Suppressor macrophage treated with lipopolysaccharide for 4 hours (primary cell): Measurements from ENCODE around the gene ZNF773.
"Not testable (repeated sequence)": the region's sequence is repeated elsewhere in the genome, so short reads cannot be mapped to it uniquely, and the experiment has no call there.

ENCODE experiments used
- DNase-seq: peaks from one replicate; pipeline ENCODE4 v3.0.0-alpha.2; 2020

ZNF773 gene

DNA sequence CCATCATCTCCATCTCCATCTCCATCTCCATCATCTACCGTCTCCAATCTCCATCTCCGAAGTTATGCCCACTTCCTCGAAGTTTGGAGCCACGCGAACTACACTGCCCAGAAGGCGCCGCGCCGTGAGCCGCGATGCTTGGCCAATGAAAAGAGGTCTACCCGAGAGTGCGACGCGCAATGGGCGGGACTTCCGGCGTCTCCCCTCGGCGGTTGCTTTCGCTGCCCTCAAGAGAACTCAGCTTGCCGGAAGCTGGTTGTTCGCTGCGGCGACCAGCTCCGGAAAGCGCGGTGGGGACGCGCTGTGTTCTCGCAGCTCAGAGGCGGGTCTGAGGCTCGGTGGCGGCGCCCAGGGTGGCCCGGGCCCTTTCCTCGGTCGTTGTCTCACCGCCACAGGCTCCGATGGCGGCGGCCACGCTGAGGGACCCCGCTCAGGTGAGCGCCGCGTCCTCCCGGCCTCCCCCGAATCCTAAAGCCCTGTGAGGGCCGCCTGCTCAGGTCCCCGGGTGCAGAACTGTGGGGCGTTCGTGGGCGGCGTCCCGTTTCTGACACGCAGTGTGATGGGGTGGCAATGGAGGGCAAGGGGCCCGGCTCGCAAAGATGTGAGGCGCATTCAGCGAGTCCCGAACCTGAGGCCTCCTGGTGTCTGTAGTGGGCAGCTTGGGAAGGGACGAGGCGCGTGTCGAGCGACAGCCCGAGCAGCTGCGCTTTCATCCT is at the start of gene ZNF773:
Gene ZNF773, plus strand, starts transcription at position 259 of the 716 bp plus-strand sequence. Its CDS starts 143 bp downstream, at position 402.
- peak; percentile 97 for DNase-seq

DNA sequence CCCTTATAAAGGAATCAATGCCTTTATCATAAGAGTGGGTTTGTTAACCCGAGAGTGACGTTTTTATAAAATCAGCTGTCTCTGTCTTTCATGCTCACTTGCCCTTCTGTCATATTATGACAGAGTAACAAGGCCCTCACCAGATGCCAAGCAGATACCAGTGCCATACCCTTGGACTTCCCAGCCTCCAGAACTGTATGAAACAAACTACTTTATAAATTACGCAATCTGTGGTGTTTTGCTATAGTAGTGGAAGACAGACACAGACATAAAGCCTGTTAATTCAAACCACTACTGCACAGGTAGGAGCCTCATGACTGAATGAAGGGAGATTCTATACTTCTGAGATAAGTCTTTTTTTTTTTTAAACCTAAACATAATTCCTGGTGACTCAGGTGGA is 47.4 kb upstream of the ZNF773 start:
- DNase-seq: no peak

DNA sequence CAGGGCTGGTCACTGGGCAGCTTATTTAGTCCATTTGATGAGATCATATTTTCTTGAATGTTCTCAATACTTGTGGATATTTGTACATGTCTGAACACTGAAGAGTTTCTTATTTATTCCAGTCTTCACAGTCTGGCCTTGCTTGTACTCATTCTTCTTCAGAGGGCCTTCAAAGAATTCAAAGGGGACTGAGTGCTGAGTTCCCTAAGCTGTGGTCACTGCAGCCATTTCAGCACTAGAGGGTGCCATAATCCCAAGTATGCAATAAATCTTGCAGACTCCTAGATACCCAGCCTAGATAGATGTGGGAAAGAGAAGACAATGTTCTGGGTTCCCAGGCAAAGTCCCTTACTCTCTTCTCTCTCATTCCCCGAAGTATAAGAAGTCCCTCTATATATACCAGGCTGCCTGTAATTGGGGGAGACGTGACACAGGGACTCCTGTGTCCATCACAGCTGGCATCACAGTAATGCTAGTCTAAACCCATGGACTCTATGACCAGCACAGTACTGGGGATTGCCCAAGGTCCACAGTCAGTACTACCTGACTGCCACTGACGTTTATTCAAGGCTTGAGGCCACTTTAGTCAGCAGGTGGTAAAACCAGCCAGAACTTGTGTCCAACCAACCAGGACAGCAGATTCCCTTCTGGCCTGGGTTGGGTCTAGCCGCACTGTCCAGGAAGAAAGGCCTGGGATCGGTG is 33.9 kb upstream of the ZNF773 start:
- DNase-seq: peak; percentile 29

DNA sequence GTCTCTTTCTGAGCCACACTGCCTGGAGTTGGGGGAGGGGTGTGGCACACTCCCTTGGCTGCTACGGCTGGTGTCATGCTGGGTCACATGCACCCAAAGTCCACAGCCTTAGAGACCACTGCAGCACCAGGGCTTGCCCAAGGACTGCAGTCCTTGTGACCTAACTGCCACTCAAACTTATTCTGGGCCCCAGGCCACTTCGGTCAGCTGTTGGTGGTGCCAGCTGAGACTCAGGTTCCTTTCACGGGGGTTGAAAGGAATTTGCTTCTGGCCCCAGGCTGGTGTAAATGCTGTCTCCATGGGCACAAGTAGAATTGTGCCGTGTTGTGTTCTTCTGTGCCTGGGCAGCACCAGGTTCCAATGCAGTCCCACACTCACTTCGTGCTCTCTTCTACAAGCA is 33.2 kb upstream of the ZNF773 start:
- no peak for DNase-seq

DNA sequence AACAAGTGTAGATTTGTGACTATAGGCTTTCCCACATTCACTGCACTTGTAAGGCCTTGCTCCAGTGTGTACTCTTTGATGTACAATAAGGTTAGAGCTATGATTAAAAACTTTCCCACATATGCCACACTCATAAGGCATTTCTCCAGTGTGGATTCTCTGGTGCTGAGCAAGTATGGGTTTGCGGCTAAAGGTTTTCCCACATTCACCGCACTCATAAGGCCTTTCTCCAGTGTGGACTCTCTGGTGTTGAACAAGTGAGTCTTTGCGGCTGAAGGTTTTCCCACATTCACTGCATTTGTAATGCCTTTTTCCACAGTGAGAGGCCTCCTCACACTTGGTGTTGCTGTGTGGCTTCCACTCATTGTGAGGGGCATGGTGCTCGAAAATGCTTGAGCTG is 26.1 kb upstream of the ZNF773 start:
- DNase-seq: no peak

DNA sequence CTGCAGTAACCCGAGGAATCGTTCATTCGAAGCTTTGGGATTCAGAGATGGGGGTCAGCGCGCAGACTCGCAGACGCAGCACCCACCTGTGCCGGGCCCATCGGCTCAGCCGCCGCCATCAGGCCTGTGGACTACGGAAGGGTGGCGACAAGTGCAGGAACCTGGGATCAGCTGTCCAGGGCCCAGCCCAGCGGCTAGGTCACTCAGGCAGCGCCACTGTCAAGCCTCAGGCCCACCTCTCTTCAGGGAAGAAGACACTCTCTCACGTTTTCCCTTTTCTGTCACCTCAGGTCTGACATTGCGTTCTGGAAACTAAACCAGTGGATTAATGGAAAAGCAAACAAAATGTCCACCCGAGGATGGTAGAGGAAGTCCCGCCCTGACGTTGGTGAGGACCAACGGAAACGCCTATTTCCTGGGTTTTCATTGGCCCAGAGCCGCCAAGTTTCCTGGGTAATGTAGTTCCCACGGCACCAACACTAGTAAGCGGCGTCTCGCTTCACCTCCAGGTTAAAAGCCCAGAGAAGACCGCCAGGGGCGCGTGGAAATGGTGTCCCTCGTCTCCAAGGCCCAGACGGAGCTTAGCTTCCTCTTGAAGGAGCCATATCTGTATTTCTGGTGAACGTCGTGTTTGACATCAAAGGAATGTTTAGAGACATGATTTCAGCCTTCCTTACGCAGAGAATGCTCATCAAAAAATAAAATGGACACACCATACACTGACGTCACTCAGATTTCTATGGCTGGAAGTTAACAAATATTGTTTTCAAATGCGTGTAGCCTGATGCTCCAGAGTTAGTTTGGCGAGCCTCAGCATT is 22.3 kb upstream of the ZNF773 start, which contains the start of gene ZNF772:
Gene ZNF772, minus strand, starts transcription at position 376 of the 818 bp plus-strand sequence. Its CDS starts 257 bp downstream, at position 119.
- DNase-seq: peak; percentile 92

DNA sequence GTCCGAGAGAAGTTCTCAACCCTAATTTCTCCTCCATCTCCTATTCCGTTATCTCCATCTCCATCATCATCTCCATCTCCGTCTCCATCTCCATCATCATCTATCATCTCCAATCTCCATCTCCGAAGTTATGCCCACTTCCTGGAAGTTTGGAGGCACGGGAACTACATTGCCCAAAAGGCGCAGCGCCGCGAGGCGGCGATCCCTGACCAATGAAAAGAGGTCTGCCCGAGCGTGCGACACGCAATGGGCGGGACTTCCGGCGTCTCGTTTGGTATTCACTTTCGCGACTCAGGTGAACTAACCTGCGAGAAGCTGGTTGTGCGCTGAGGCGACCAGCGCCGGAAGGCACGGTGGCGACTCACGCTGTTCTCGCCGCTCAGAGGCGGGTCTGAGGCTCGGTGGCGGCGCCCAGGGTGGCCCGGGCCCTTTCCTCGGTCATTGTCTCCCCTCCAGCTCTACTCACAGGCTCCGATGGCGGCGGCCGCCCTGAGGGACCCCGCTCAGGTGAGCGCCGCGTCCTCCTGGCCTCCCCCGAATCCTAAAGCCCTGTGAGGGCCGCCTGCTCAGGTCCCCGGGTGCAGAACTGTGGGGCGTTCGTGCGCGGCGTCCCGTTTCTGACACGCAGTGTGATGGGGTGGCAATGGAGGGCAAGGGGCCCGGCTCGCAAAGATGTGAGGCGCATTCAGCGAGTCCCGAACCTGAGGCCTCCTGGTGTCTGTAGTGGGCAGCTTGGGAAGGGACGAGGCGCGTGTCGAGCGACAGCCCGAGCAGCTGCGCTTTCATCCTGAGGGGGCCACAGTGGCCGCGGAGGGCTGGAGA is 12.1 kb upstream of the ZNF773 start, which contains the start of gene ZNF419:
Gene ZNF419, plus strand, starts transcription at position 274 of the 822 bp plus-strand sequence. Its CDS starts 201 bp downstream, at position 475.
- peak; percentile 89 for DNase-seq

DNA sequence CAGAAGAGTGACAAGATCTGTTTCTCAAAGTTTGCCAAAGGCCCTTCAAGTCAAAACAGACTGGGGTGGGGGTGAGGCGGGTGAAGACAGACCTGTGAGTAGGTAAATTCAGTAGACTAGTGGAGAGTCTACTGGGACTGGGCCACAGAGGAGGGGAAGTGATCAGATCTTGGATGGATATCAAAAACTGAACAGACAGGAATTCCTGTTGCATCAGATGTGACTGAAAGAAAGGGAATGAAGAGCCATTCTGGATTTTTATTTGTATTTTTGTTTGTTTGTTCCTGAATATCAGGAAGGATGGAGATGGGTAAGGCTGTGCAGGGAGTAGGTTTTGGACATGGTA is 11.5 kb upstream of the ZNF773 start:
- not testable (repeated sequence) for DNase-seq

DNA sequence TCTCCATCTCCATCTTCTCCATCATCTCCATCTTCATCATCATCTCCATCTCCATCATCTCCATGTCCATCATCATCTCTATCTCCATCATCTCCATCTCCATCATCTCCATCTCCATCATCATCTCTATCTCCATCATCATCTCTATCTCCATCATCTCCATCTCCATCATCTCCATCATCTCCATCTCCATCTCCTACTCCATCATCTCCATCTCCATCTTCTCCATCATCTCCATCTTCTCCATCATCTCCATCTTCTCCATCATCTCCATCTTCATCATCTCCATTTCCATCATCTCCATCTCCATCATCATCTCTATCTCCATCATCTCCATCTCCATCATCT is 432 bp upstream of the ZNF773 start:
- not testable (repeated sequence) for DNase-seq

DNA sequence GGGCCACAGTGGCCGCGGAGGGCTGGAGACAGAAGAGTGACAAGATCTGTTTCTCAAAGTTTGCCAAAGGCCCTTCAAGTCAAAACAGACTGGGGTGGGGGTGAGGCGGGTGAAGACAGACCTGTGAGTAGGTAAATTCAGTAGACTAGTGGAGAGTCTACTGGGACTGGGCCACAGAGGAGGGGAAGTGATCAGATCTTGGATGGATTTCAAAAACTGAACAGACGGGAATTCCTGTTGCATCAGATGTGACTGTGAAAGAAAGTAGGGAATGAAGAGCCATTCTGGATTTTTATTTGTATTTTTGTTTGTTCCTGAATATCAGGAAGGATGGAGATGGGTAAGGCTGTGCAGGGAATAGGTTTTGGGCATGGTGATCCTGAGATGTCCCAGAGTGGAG is 662 bp downstream of the ZNF773 start:
- peak; percentile 4 for DNase-seq

DNA sequence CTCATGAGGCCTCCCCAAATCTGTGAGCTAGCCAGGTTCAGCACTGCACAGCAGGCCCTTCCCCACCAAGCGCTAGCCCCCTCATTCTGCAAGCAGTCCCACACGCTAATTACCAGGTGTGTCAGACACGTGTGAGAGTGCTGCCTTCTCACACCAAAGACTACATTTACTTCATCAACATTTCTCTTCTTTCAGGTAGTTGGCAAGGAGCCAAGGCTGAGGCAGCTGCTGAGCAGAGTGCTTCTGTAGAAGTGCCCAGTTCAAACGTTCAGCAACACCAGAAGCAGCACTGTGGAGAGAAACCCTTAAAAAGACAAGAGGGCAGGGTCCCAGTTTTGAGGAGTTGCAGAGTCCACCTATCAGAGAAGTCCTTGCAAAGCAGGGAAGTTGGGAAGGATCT is 6.4 kb downstream of the ZNF773 start:
- no peak for DNase-seq

DNA sequence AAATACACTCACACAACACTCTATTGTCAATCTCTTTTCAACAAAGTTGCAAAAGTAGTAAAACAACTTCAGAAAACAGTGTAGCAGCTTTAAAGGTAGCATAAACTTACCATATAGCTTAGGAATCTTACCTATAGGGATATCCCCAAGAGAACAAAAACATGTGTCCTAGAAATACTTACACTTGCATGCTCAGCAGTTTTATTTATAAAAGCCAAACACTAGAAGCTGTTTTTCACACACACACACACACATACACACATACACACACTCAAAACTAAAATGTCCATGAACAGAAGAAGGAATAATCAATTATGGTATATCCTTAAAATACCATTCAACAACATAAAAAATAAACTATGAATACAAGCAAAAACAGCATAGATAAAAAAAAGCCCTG is 11.7 kb downstream of the ZNF773 start:
- DNase-seq: no peak

DNA sequence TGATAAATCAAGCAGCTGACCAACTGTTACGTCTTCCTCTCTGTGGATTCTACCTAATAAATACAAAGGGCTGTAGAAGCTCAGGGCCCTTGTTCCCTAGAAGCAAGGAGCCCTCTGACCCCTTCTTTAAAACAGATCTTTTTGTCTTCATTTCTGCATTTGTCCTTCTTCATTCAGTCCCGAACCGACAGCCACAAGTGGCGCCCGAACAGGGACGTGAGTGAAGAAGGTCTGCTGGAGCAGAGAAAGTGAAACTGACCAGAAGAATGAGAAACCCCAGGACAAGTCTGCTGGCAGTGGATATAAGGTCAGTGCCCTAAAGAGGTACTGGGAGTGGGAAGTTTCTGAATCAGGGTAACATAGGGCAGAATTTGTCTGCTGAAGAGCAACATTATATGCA is 13.1 kb downstream of the ZNF773 start:
- no peak for DNase-seq

DNA sequence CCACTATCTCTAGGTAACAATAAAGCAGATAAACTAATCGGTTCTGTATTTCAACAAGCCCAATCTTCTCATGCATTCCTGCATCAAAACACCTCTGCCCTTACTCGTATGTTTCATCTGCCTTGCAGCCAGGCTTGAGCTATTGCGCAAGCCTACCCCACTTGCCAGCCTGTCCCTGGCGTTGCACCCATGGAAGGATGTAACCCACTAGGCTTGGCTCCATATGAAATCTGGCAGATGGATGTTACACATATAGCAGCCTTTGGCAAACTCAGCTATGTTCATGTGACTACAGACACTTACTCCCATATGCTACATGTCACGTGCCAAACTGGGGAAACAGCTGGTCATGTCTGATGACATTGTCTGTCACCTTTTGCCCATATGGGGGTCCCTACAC is 15.5 kb downstream of the ZNF773 start:
- no peak for DNase-seq

DNA sequence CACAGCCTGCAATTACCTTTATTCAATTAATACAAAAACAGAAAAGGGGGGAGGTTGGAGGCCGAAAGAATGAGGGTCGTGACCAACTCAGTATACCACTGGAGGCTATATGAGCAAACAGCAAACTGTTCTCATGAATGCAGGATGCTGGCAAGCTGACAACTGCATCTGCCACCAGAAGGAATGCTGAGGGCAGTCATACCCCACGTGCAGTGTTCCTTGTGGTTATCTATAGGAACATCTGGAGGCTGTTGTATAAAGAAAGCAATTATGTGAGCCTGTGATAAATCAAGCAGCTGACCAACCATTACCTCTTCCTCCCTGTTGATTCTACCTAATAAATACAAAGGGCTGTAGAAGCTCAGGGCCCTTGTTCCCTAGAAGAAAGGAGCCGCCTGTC is 18.3 kb downstream of the ZNF773 start:
- DNase-seq: not testable (repeated sequence)

DNA sequence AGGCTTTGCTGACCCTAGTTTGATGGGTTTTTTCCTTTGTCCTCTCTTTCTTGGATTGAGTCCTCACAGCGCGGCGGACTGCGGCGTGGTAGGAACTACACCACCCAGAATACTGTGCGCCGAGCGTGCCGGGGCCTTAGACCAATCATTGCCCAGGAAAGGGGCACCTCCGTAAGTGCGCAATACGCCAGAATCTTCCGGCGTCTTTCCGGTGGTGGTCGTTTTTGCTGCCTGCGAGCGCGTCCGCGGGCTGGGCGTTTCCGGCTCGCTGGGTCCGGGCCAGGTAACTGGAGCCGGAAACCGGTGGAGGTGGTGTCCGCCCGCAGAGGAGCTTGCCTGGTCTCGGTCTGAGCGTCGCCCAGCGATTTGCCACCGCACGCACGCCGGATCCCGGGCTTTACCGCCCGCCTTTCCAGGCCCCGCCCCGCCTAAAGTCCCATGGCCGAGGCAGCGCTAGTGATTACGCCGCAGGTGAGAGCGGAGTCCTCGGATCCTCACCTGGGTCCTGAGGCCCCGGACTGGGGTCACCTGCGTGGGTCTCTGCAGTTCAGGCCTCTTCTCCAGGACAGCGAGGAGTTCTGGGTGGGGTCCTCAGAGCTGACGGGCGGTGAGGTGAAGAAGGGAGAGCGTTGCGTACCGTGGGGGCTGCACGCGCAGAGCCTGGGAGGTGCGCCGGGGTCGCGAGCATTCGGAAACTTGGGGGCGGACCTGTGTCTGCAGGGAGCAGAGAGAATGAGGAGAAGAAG is 27.6 kb downstream of the ZNF773 start, which contains the start of gene ZNF549:
Gene ZNF549, plus strand, starts transcription at position 221 of the 746 bp plus-strand sequence. Its CDS starts 218 bp downstream, at position 439.
- DNase-seq: peak; percentile 84

DNA sequence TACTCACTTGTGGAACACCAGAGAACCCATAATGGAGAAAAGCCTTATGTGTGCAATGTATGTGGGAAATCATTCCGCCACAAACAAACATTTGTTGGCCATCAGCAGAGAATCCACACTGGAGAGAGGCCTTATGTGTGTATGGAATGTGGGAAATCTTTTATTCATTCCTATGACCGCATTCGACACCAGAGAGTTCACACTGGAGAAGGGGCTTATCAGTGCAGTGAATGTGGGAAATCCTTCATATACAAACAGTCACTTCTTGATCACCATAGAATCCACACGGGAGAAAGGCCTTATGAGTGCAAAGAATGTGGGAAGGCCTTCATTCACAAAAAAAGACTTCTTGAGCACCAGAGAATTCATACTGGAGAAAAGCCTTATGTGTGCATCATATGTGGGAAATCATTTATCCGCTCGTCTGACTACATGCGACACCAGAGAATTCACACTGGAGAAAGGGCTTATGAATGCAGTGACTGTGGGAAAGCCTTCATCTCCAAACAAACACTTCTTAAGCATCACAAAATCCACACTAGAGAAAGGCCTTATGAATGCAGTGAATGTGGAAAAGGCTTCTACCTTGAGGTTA is 38.3 kb downstream of the ZNF773 start:
- no peak for DNase-seq

DNA sequence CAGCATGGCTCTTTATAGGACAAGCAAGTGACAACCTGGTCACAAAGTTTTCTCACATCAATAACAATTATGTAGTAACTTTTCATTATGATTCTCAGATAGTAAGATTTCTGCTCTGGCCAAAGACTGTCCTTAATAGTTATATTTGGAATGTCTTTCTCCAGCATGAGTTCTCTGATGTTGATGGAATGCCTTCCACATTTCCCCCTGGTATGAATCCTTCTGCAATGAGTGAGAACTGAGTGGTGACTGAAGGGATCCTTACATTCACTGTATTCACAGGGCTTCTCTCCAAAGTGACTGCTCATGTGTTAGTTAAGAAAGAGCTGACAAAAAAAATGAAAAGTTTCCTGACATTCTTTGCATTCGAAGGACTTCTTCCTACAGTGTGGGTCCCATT is 46.8 kb downstream of the ZNF773 start:
- DNase-seq: no peak

DNA sequence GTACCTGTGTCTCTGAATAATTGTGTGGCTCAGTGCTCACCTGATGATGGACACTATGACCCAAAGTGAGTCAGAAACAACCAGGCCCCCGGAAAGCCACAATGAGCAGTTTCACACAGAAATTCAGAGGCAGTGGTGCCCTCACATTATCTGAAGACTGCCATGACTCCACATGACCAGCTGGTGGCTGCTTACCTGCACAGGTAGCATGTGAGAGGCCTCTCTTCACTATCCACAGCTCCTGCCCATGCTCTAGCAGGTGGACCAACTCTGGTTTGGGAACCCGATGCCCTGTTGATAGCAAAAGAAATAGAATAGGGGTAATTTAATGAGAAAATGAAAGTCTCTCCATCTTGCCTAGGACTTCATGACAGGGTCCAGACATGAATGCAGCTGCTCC is 52.7 kb downstream of the ZNF773 start:
- no peak for DNase-seq

DNA sequence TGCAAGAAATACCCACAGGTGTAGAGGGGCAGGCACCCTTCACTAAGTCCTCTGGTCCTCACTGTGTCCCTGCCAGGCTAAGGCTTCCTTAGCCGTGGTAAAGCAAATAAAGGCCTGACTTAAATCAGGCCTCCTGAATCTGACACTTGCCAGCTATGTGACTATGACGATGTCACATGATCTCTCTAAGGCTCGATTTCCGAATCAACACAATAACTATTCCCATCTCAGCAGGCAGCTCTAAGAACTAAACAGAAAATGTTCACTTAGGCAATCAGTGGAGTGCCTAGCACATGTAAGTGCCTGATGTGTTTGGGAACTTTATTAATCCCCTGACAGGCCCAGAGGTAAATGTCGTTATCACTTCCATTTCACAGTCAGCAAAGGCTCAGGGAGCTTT is 57.9 kb downstream of the ZNF773 start:
- DNase-seq: no peak
